Spinal cord (tissue), 4 donors: Measurements from ENCODE around the gene C1orf105. TPM values are rescaled to one million over a fixed set of nuclear protein-coding genes. Genes with fewer than 3 reads are reported as not detected.

Source experiments
- polyA plus RNA-seq, 2 donors: library from polyadenylated mRNA; unstranded; fragments of 120-200 nt; gene quantifications; one replicate each; pipeline ENCODE4 v1.2.1, GENCODE V29; 2013; ENCODE audit not compliant: insufficient read length in 2 of 2
- total RNA-seq, 2 donors: library from RNA; depleted of rRNA in 1 of 2; stranded (reverse); fragments of 120-200 nt in 1 of 2; fragments of >200 nt in 1 of 2; gene quantifications; one replicate each; pipeline versions ENCODE4 v1.2.3 to v1.2.4, GENCODE V29; 2013 to 2014

Gene C1orf105
- total and polyA plus RNA-seq, 4 donors, result not detected

Other genes starting within 250 kb of the C1orf105 start
- 10 to 100 TPM; 32.8 to 33.6 TPM for gene PIGC, start 23.4 kb downstream of the C1orf105 start, total RNA-seq
- gene PIGC, start 23.4 kb downstream of the C1orf105 start, polyA plus RNA-seq, result 10 to 100 TPM; 40.6 to 43.6 TPM
- gene SUCO, start 112.5 kb downstream of the C1orf105 start, total RNA-seq, result 10 to 100 TPM; 43.9 to 81.0 TPM
- 10 to 100 TPM; 35.0 to 43.2 TPM for gene SUCO, start 112.5 kb downstream of the C1orf105 start, polyA plus RNA-seq
- under 1 TPM in 1 of 2 donors, not detected in 1; 0.20 TPM for gene FASLG, start 238.4 kb downstream of the C1orf105 start, total RNA-seq
- gene FASLG, start 238.4 kb downstream of the C1orf105 start, polyA plus RNA-seq, result not detected